SK-N-SH (cell line): ENCODE measurements around the gene GLIS1.

Source experiments
- EP300 ChIP-seq, 2 experiments: IDR thresholded peaks; 2 replicates each; pipeline versions ENCODE4 v1.4.0 to v1.6.1; 2012; ENCODE audit warnings: borderline replicate concordance in 1 of 2, low read depth in 1 of 2, low read length in 1 of 2
- EZH2phosphoT487 ChIP-seq: fragments of 200-600 bp; sonication (generic); IDR thresholded peaks from 2 replicates; pipeline ENCODE4 v1.6.1; 2017; ENCODE audit warnings: low read depth, mixed run types, mild to moderate bottlenecking, antibody characterized with exemption, moderate library complexity, borderline replicate concordance
- JUND ChIP-seq: IDR thresholded peaks from 2 replicates; pipeline ENCODE4 v1.4.0; 2012
- MEF2A ChIP-seq: IDR thresholded peaks from 2 replicates; pipeline ENCODE4 v1.4.0; 2012; ENCODE audit warnings: low read depth, borderline replicate concordance
- NRF1 ChIP-seq: IDR thresholded peaks from 2 replicates; pipeline ENCODE4 v1.6.1; 2012; ENCODE audit warnings: low read depth, mild to moderate bottlenecking, low read length
- POLR2AphosphoS5 ChIP-seq: IDR thresholded peaks from 2 replicates; pipeline ENCODE4 v1.6.1; 2012; ENCODE audit warnings: low read depth, low read length
- RAD21 ChIP-seq: IDR thresholded peaks from 2 replicates; pipeline ENCODE4 v1.6.1; 2012; ENCODE audit warnings: mild to moderate bottlenecking, low read length
- RCOR1 ChIP-seq: fragments of 150-350 bp; IDR thresholded peaks from 2 replicates; pipeline ENCODE4 v1.6.1; 2017; ENCODE audit warnings: antibody characterized with exemption, low read length
- SIN3A ChIP-seq: IDR thresholded peaks from 2 replicates; pipeline ENCODE4 v1.6.1; 2012; ENCODE audit warnings: low read depth, mild to moderate bottlenecking, low read length, moderate library complexity, borderline replicate concordance
- TAF1 ChIP-seq: IDR thresholded peaks from 2 replicates; pipeline ENCODE4 v1.6.1; 2012; ENCODE audit warnings: low read depth, mild to moderate bottlenecking, low read length, moderate library complexity, borderline replicate concordance
- TF ChIP-seq, protein P1 (sequence below): fragments of 200-600 bp; sonication (generic); IDR thresholded peaks from 2 replicates; pipeline ENCODE4 v1.6.1; 2017; ENCODE audit warnings: antibody characterized with exemption, mild to moderate bottlenecking, moderate library complexity
- TF ChIP-seq, protein P2 (sequence below): IDR thresholded peaks from 2 replicates; pipeline ENCODE4 v1.4.0; 2012; ENCODE audit warnings: low read depth, borderline replicate concordance
- TF ChIP-seq, protein P3 (sequence below): IDR thresholded peaks from 2 replicates; pipeline ENCODE4 v1.6.1; 2012; ENCODE audit warnings: mild to moderate bottlenecking, low read depth, low read length, moderate library complexity
- TF ChIP-seq, protein P4 (sequence below): fragments of 150-350 bp; IDR thresholded peaks from 2 replicates; pipeline ENCODE4 v1.6.1; 2017; ENCODE audit warnings: antibody characterized with exemption, low read length, low read depth, borderline replicate concordance

DNA sequence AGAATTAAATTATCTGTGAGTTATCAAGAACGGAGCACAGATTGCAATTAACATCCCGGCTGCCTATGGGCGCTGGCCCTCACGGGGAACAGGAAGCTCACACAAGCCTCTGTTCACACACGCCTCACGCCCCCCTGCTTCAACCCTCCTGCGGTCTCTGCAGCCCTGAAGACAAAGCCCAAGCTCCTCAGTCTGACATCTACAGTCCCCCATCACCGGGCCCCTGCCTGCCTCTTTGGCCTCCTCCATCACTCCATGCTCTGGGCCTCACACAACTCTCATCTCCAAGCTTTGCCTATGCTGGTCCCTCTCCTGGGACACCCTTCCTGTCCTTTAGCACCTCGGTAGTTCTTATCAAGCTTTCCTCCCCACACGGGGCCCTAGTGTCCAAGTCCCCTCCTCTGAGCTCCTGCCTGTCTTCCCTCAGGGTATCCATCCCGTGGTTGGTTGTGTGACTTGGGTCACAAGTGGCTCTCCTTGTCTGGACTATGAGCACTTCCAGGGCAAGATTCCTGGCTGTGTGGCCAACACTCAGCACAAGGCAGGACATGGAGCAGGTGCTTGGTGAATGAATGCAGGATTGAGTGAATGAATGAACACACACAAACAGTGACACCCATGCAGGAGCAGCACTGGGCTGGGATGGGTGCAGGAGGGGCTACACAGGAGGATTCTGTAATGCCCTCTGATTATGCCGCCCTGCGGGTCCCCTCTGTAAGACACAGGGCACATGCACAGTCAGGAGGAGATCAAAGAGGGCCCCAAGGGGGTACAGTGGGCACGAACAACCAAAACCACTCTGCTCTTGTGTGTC is 163.6 kb downstream of the GLIS1 start:
- TF ChIP-seq, protein P1, sequence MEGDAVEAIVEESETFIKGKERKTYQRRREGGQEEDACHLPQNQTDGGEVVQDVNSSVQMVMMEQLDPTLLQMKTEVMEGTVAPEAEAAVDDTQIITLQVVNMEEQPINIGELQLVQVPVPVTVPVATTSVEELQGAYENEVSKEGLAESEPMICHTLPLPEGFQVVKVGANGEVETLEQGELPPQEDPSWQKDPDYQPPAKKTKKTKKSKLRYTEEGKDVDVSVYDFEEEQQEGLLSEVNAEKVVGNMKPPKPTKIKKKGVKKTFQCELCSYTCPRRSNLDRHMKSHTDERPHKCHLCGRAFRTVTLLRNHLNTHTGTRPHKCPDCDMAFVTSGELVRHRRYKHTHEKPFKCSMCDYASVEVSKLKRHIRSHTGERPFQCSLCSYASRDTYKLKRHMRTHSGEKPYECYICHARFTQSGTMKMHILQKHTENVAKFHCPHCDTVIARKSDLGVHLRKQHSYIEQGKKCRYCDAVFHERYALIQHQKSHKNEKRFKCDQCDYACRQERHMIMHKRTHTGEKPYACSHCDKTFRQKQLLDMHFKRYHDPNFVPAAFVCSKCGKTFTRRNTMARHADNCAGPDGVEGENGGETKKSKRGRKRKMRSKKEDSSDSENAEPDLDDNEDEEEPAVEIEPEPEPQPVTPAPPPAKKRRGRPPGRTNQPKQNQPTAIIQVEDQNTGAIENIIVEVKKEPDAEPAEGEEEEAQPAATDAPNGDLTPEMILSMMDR: no peak
- TF ChIP-seq POLR2AphosphoS5 (no peak), MEF2A (no peak), SIN3A (no peak), JUND (no peak), EZH2phosphoT487 (no peak), EP300 (IDR thresholded peaks at IDR 0.05; ENCODE audit: borderline replicate concordance in 1 of 2, low read depth in 1 of 2, low read length in 1 of 2) (no peak), TAF1 (no peak), RCOR1 (no peak), RAD21 (no peak), NRF1 (no peak)
- TF ChIP-seq, protein P2, sequence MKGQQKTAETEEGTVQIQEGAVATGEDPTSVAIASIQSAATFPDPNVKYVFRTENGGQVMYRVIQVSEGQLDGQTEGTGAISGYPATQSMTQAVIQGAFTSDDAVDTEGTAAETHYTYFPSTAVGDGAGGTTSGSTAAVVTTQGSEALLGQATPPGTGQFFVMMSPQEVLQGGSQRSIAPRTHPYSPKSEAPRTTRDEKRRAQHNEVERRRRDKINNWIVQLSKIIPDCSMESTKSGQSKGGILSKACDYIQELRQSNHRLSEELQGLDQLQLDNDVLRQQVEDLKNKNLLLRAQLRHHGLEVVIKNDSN: no peak
- TF ChIP-seq, protein P3, sequence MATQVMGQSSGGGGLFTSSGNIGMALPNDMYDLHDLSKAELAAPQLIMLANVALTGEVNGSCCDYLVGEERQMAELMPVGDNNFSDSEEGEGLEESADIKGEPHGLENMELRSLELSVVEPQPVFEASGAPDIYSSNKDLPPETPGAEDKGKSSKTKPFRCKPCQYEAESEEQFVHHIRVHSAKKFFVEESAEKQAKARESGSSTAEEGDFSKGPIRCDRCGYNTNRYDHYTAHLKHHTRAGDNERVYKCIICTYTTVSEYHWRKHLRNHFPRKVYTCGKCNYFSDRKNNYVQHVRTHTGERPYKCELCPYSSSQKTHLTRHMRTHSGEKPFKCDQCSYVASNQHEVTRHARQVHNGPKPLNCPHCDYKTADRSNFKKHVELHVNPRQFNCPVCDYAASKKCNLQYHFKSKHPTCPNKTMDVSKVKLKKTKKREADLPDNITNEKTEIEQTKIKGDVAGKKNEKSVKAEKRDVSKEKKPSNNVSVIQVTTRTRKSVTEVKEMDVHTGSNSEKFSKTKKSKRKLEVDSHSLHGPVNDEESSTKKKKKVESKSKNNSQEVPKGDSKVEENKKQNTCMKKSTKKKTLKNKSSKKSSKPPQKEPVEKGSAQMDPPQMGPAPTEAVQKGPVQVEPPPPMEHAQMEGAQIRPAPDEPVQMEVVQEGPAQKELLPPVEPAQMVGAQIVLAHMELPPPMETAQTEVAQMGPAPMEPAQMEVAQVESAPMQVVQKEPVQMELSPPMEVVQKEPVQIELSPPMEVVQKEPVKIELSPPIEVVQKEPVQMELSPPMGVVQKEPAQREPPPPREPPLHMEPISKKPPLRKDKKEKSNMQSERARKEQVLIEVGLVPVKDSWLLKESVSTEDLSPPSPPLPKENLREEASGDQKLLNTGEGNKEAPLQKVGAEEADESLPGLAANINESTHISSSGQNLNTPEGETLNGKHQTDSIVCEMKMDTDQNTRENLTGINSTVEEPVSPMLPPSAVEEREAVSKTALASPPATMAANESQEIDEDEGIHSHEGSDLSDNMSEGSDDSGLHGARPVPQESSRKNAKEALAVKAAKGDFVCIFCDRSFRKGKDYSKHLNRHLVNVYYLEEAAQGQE: no peak
- TF ChIP-seq, protein P4, sequence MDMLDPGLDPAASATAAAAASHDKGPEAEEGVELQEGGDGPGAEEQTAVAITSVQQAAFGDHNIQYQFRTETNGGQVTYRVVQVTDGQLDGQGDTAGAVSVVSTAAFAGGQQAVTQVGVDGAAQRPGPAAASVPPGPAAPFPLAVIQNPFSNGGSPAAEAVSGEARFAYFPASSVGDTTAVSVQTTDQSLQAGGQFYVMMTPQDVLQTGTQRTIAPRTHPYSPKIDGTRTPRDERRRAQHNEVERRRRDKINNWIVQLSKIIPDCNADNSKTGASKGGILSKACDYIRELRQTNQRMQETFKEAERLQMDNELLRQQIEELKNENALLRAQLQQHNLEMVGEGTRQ: no peak
